Measurements from ENCODE around the gene ATP5F1C. TPM values are rescaled to one million over a fixed set of nuclear protein-coding genes. Genes with fewer than 3 reads are reported as not detected.
"Not testable (repeated sequence)": the region's sequence is repeated elsewhere in the genome, so short reads cannot be mapped to it uniquely, and the experiment has no call there.

The ATP5F1C gene
- total RNA-seq, 1 experiment from 2014 or later, result 483 TPM

- no peak for DNase-seq
- Histone ChIP-seq H3K4me3 (ENCODE audit: insufficient read depth, low read depth, low read length) (no peak overlapping the region), H3K36me3 (replicated peaks; ENCODE audit: control insufficient read depth, insufficient read depth, low read length) (peaks cover 12% of the 10 kb centered on the region), H3K27me3 (ENCODE audit: control insufficient read depth, insufficient read depth, low read length) (no peaks in the 10 kb centered on the region)
Measured at GRCh38 chr10:7776777-7777176, 11.2 kb upstream of the ATP5F1C start.

- not testable (repeated sequence) for DNase-seq; H3K36me3 ChIP-seq (replicated peaks; ENCODE audit: control insufficient read depth, insufficient read depth, low read length); H3K27me3 ChIP-seq (ENCODE audit: control insufficient read depth, insufficient read depth, low read length)
Measured at GRCh38 chr10:7782194-7782593, 5.8 kb upstream of the ATP5F1C start.

GRCh38 chr10:7786430-7786829, 1.5 kb upstream of the ATP5F1C start:
- H3K27me3 ChIP-seq (ENCODE audit: control insufficient read depth, insufficient read depth, low read length), result no peaks in the 10 kb centered on the region
- no peak overlapping the region for H3K4me3 ChIP-seq (ENCODE audit: insufficient read depth, low read depth, low read length)
- DNase-seq, result no peak

More at GRCh38 chr10:7782194-7782593, 5.8 kb upstream of the ATP5F1C start:
- not testable (repeated sequence) for H3K4me3 ChIP-seq (ENCODE audit: insufficient read depth, low read depth, low read length)

GRCh38 chr10:7787150-7787856, 674 bp upstream of the ATP5F1C start:
- Histone ChIP-seq H3K36me3 (replicated peaks; ENCODE audit: control insufficient read depth, insufficient read depth, low read length) (0 out of 2 replicates have a peak, but pooled peaks cover 1% of the 10 kb centered on the region), H3K27me3 (ENCODE audit: control insufficient read depth, insufficient read depth, low read length) (no peaks in the 10 kb centered on the region), H3K4me3 (ENCODE audit: insufficient read depth, low read depth, low read length) (peak overlapping the region; percentile 97)
- DNase-seq, result peak; percentile 76

More at GRCh38 chr10:7786430-7786829, 1.5 kb upstream of the ATP5F1C start:
- 0 out of 2 replicates have a peak, but pooled peaks cover 1% of the 10 kb centered on the region for H3K36me3 ChIP-seq (replicated peaks; ENCODE audit: control insufficient read depth, insufficient read depth, low read length)

- peak; percentile 43 for DNase-seq
- 0 out of 2 replicates have a peak, but pooled peaks cover 1% of the 10 kb centered on the region for H3K36me3 ChIP-seq (replicated peaks; ENCODE audit: control insufficient read depth, insufficient read depth, low read length)
- peak overlapping the region; percentile 97 for H3K4me3 ChIP-seq (ENCODE audit: insufficient read depth, low read depth, low read length)
- H3K27me3 ChIP-seq (ENCODE audit: control insufficient read depth, insufficient read depth, low read length), result no peaks in the 10 kb centered on the region
Measured at GRCh38 chr10:7788639-7789286, 786 bp downstream of the ATP5F1C start.

GRCh38 chr10:7789390-7789789, 1.4 kb downstream of the ATP5F1C start:
- Histone ChIP-seq H3K36me3 (replicated peaks; ENCODE audit: control insufficient read depth, insufficient read depth, low read length) (0 out of 2 replicates have a peak, but pooled peaks cover 1% of the 10 kb centered on the region), H3K4me3 (ENCODE audit: insufficient read depth, low read depth, low read length) (no peak overlapping the region), H3K27me3 (ENCODE audit: control insufficient read depth, insufficient read depth, low read length) (no peaks in the 10 kb centered on the region)
- no peak for DNase-seq

GRCh38 chr10:7792541-7792940, 4.6 kb downstream of the ATP5F1C start:
- no peaks in the 10 kb centered on the region for H3K27me3 ChIP-seq (ENCODE audit: control insufficient read depth, insufficient read depth, low read length)
- H3K36me3 ChIP-seq (replicated peaks; ENCODE audit: control insufficient read depth, insufficient read depth, low read length), result peaks cover 7% of the 10 kb centered on the region
- H3K4me3 ChIP-seq (ENCODE audit: insufficient read depth, low read depth, low read length), result no peak overlapping the region
- no peak for DNase-seq

GRCh38 chr10:7794251-7795026, 6.5 kb downstream of the ATP5F1C start:
- H3K36me3 ChIP-seq (replicated peaks; ENCODE audit: control insufficient read depth, insufficient read depth, low read length), result peaks cover 9% of the 10 kb centered on the region
- no peaks in the 10 kb centered on the region for H3K27me3 ChIP-seq (ENCODE audit: control insufficient read depth, insufficient read depth, low read length)
- DNase-seq, result no peak
- H3K4me3 ChIP-seq (ENCODE audit: insufficient read depth, low read depth, low read length), result no peak overlapping the region

GRCh38 chr10:7795605-7796004, 7.6 kb downstream of the ATP5F1C start:
- Histone ChIP-seq H3K36me3 (replicated peaks; ENCODE audit: control insufficient read depth, insufficient read depth, low read length) (peaks cover 11% of the 10 kb centered on the region), H3K27me3 (ENCODE audit: control insufficient read depth, insufficient read depth, low read length) (no peaks in the 10 kb centered on the region), H3K4me3 (ENCODE audit: insufficient read depth, low read depth, low read length) (no peak overlapping the region)
- DNase-seq, result no peak

GRCh38 chr10:7797582-7797981, 9.6 kb downstream of the ATP5F1C start:
- no peaks in the 10 kb centered on the region for H3K27me3 ChIP-seq (ENCODE audit: control insufficient read depth, insufficient read depth, low read length)
- no peak for DNase-seq
- H3K36me3 ChIP-seq (replicated peaks; ENCODE audit: control insufficient read depth, insufficient read depth, low read length), result peaks cover 19% of the 10 kb centered on the region
- H3K4me3 ChIP-seq (ENCODE audit: insufficient read depth, low read depth, low read length), result no peak overlapping the region

- Histone ChIP-seq H3K4me3 (ENCODE audit: insufficient read depth, low read depth, low read length) (no peak overlapping the region), H3K27me3 (ENCODE audit: control insufficient read depth, insufficient read depth, low read length) (no peaks in the 10 kb centered on the region), H3K36me3 (replicated peaks; ENCODE audit: control insufficient read depth, insufficient read depth, low read length) (peaks cover 25% of the 10 kb centered on the region)
- DNase-seq, result no peak
Measured at GRCh38 chr10:7802606-7803005, 14.6 kb downstream of the ATP5F1C start.

GRCh38 chr10:7804216-7804615, 16.2 kb downstream of the ATP5F1C start:
- peaks cover 27% of the 10 kb centered on the region for H3K36me3 ChIP-seq (replicated peaks; ENCODE audit: control insufficient read depth, insufficient read depth, low read length)
- H3K27me3 ChIP-seq (ENCODE audit: control insufficient read depth, insufficient read depth, low read length), result no peaks in the 10 kb centered on the region
- no peak for DNase-seq
- no peak overlapping the region for H3K4me3 ChIP-seq (ENCODE audit: insufficient read depth, low read depth, low read length)

- no peak for DNase-seq
- Histone ChIP-seq H3K4me3 (ENCODE audit: insufficient read depth, low read depth, low read length) (no peak overlapping the region), H3K27me3 (ENCODE audit: control insufficient read depth, insufficient read depth, low read length) (no peaks in the 10 kb centered on the region), H3K36me3 (replicated peaks; ENCODE audit: control insufficient read depth, insufficient read depth, low read length) (peaks cover 24% of the 10 kb centered on the region)
Measured at GRCh38 chr10:7804741-7805140, 16.8 kb downstream of the ATP5F1C start.

GRCh38 chr10:7808686-7809267, 20.8 kb downstream of the ATP5F1C start:
- DNase-seq, result no peak
- Histone ChIP-seq H3K27me3 (ENCODE audit: control insufficient read depth, insufficient read depth, low read length) (no peaks in the 10 kb centered on the region), H3K36me3 (replicated peaks; ENCODE audit: control insufficient read depth, insufficient read depth, low read length) (peaks cover 14% of the 10 kb centered on the region), H3K4me3 (ENCODE audit: insufficient read depth, low read depth, low read length) (no peak overlapping the region)
